Naive thymus-derived CD4-positive, alpha-beta T cell (primary cell): ENCODE results near the gene PARN. TPM values are rescaled to one million over a fixed set of nuclear protein-coding genes. Genes with fewer than 3 reads are reported as not detected.
A peak's percentile ranks its signal among the peaks of the same experiment; 100 is the strongest.

ENCODE experiments used
- ATAC-seq: fragments of 150-1000 bp; cut with Tn5 transposase; 2 replicates; pipeline ENCODE4 v1.10.0; 2021; ENCODE audit warnings: mild to moderate bottlenecking, moderate library complexity
- CTCF ChIA-PET: fragments of 350-600 bp; sonication (Branson Sonifier 250); formaldehyde crosslinking; loops from one replicate; lab custom pipeline; 2021; ENCODE audit warnings: antibody characterized with exemption; lab: Charles Lee
- POLR2A ChIA-PET: fragments of 350-600 bp; sonication (Branson Sonifier 250); formaldehyde crosslinking; loops from one replicate; lab custom pipeline; 2021; ENCODE audit warnings: antibody characterized with exemption, inconsistent platforms; lab: Charles Lee
- DNase-seq, 9 donors: peaks; one replicate each; pipeline versions ENCODE4 v3.0.0 to v3.0.0-alpha.2; 2020 to 2022; ENCODE audit warnings: mixed read lengths in 1 of 9
- H3K27ac ChIP-seq: one replicate; pipeline ENCODE4 v1.7.0; 2013; ENCODE audit warnings: mild to moderate bottlenecking, low read depth, low read length, moderate library complexity
- H3K27me3 ChIP-seq, 2 donors: one replicate each; pipeline ENCODE4 v1.7.0; 2013; ENCODE audit warnings: low read length in 2 of 2, mild to moderate bottlenecking in 2 of 2, moderate library complexity in 2 of 2; ENCODE audit not compliant: control insufficient read depth in 2 of 2, insufficient read depth in 2 of 2
- H3K36me3 ChIP-seq, 3 experiments: 1 replicate in 2 of 3; 2 replicates in 1 of 3; pipeline ENCODE4 v1.7.0; 2013; ENCODE audit warnings: low read length in 3 of 3, mild to moderate bottlenecking in 3 of 3, moderate library complexity in 1 of 3; ENCODE audit not compliant: insufficient read depth in 3 of 3, control insufficient read depth in 2 of 3
- H3K4me1 ChIP-seq, 2 donors: one replicate each; pipeline ENCODE4 v1.7.0; 2013; ENCODE audit warnings: low read length in 2 of 2, mild to moderate bottlenecking in 2 of 2, moderate library complexity in 1 of 2; ENCODE audit not compliant: control insufficient read depth in 2 of 2, insufficient read depth in 2 of 2
- H3K4me3 ChIP-seq: 2 replicates; pipeline ENCODE4 v1.7.0; 2013; ENCODE audit warnings: mild to moderate bottlenecking, low read length
- H3K9me3 ChIP-seq, 3 experiments: 1 replicate in 2 of 3; 2 replicates in 1 of 3; pipeline ENCODE4 v1.7.0; 2013; ENCODE audit warnings: low read length in 3 of 3; ENCODE audit not compliant: control insufficient read depth in 2 of 3
- H3K27ac Mint-ChIP-seq, 9 donors: one replicate each; pipeline ENCODE4 v1.8.0; 2020 to 2022; ENCODE audit warnings: mixed read lengths in 9 of 9, mild to moderate bottlenecking in 8 of 9, moderate library complexity in 5 of 9, inconsistent platforms in 2 of 9
- H3K27me3 Mint-ChIP-seq, 5 donors: one replicate each; pipeline ENCODE4 v1.8.0; 2021 to 2022; ENCODE audit warnings: mixed read lengths in 5 of 5, mild to moderate bottlenecking in 1 of 5
- H3K36me3 Mint-ChIP-seq, 5 donors: one replicate each; pipeline ENCODE4 v1.8.0; 2020 to 2022; ENCODE audit warnings: mixed read lengths in 5 of 5, mild to moderate bottlenecking in 3 of 5, inconsistent platforms in 1 of 5
- H3K4me1 Mint-ChIP-seq, 7 donors: one replicate each; pipeline ENCODE4 v1.8.0; 2020 to 2022; ENCODE audit warnings: mixed read lengths in 7 of 7, mild to moderate bottlenecking in 3 of 7, inconsistent platforms in 1 of 7
- H3K4me3 Mint-ChIP-seq, 10 donors: one replicate each; pipeline ENCODE4 v1.8.0; 2020 to 2022; ENCODE audit warnings: mild to moderate bottlenecking in 10 of 10, mixed read lengths in 10 of 10, moderate library complexity in 6 of 10, inconsistent platforms in 2 of 10
- H3K9me3 Mint-ChIP-seq, 11 donors: one replicate each; pipeline ENCODE4 v1.8.0; 2020 to 2022; ENCODE audit warnings: mixed read lengths in 11 of 11, mild to moderate bottlenecking in 4 of 11, inconsistent platforms in 1 of 11, moderate library complexity in 1 of 11
- intact Hi-C, 2 donors: fragments of 100-400 bp; cut with micrococcal nuclease; formaldehyde crosslinking; loops; one replicate each; pipeline ENCODE4 v1.15.1; 2023
- polyA plus RNA-seq, 2 donors: library from polyadenylated mRNA; unstranded; fragments of 300-500 nt; fragmentation: Illumina TruSeq; gene quantifications; one replicate each; pipeline ENCODE4 v1.2.3, GENCODE V29; 2021
- total RNA-seq, 6 experiments: library from RNA in 5 of 6; stranded (reverse) in 5 of 6; gene quantifications; 1 replicate in 5 of 6; 2 replicates in 1 of 6; pipeline ENCODE4 v1.2.3 and lab custom pipeline; 2021 to 2026

The PARN gene, protein sequence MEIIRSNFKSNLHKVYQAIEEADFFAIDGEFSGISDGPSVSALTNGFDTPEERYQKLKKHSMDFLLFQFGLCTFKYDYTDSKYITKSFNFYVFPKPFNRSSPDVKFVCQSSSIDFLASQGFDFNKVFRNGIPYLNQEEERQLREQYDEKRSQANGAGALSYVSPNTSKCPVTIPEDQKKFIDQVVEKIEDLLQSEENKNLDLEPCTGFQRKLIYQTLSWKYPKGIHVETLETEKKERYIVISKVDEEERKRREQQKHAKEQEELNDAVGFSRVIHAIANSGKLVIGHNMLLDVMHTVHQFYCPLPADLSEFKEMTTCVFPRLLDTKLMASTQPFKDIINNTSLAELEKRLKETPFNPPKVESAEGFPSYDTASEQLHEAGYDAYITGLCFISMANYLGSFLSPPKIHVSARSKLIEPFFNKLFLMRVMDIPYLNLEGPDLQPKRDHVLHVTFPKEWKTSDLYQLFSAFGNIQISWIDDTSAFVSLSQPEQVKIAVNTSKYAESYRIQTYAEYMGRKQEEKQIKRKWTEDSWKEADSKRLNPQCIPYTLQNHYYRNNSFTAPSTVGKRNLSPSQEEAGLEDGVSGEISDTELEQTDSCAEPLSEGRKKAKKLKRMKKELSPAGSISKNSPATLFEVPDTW
- total RNA-seq (10 to 100 TPM; 41.6 to 50.0 (median 46.9) TPM), polyA plus RNA-seq (10 to 100 TPM; 44.7 to 51.4 TPM), total RNA-seq (lab: John Stamatoyannopoulos, UW) (72.3 reads per million, percentile 79 among the genes with 10 or more reads in this experiment)

DNA sequence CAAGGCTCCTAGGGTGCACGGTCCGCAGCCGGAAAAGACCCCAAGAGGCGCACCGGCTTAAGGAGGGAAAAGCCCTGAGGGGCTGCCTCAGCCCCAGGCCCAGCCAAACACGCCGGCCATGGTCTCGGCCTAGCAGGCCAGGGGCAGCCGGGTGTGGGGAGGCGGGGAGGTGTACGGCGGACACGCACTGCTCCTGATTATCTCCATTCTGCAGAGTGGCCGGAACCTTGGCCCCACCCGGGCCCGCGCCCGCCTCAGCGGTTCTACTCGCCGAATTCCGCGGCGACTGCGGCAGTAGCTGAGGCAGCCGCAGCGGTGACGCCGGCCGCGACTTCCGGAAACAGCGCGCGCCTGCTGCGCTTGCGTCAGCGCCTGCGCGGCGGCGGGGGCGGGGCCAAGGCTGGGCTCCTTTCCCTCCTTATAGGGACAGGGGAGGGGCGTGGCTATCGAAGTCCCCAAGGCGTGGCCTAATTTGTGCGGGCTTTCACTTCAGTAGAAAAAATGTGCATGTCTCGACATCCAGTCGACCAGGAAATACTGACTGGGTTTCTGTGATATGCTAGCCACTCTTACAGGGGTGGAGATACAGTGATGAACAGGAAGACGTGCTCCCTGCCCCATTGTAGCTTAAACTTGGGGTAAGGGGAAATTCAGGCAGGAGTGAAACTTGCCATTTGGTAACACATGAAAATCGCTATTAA is at the start of gene PARN:
Gene PARN (minus strand): TSS at position 342 of the 701 bp plus-strand sequence. CDS start 135 bp downstream, at position 207.
- intact Hi-C loops, result loop anchor here (1.0 to 10.0 kb wide), 8 partner anchors 328 to 1335 kb away; partner anchors contain the start of genes ERCC4 (in 2 of the 2), MARF1 (in 2 of the 2), MRTFB (in 1 of the 2) and NTAN1 (in 1 of the 2)
- peaks cover 26 to 68% (median 59%) of the 10 kb centered on the region in 7 donors for H3K4me1 Mint-ChIP-seq
- peak within 1 kb of the TSS; percentile 94 to 99 (median 96) for H3K27ac Mint-ChIP-seq
- POLR2A ChIA-PET, result interaction anchor here (0.6 to 1.6 kb wide), 8 partner anchors 9 to 710 kb away, joined by 3 to 8 read pairs (median 4); partner anchors contain the start of genes ERCC4 and RRN3
- Histone ChIP-seq H3K27me3 (no peaks in the 10 kb centered on the region), H3K9me3 (no peaks in the 10 kb centered on the region), H3K27ac (peak within 1 kb of the TSS; percentile 93), H3K4me1 (peaks cover 38 to 41% of the 10 kb centered on the region in 2 donors), H3K36me3 (peaks cover 4 to 29% (median 4%) of the 10 kb centered on the region in 3 experiments), H3K4me3 (peak within 1 kb of the TSS; percentile 84)
- DNase-seq, result peak; percentile 97 to 99 (median 99)
- H3K27me3 Mint-ChIP-seq, result no peaks in the 10 kb centered on the region
- H3K9me3 Mint-ChIP-seq, result peaks cover 0 to 6% (median 0%) of the 10 kb centered on the region in 11 donors
- H3K36me3 Mint-ChIP-seq, result peaks cover 0 to 21% (median 8%) of the 10 kb centered on the region in 5 donors
- ATAC-seq, result peak; percentile 84
- CTCF ChIA-PET, result no interaction called here
- H3K4me3 Mint-ChIP-seq, result peak within 1 kb of the TSS; percentile 82 to 98 (median 92)

DNA sequence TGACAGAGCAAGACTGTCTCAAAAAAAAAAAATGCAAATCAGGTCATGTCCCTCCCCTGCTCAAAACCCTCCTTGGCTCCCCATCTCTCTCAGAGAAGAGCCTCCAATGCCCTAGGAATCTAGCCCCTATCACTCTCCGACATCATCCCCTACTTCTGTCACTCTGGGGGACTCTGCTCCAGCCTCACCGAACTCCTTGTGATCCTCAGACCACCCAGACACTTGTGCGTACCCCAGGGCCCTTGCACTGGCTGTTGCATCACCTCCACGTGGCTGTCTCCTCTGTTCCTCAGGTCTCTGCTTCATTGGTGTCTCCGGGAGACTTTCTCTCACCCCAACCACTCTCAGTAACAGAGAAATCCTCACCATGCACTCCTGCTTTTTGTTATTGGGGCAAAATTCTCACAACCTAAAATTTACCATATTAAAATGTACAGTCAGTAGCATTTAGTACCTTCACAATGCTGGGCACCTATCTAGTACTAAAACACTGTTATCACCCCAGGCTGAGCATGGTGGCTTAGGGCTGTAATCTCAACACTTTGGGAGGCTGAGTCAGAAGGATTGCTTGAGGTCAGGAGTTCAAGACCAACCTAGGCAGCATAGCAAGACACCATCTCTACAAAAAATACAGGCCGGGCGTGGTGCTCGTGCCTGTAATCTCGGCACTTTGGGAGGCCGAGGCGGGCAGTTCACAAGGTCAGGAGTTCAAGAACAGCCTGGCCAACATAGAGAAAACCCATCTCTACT is 48.9 kb upstream of the PARN start:
- ATAC-seq (no peak), DNase-seq (no peak)
- Mint-ChIP-seq H3K4me1 (peaks cover 0 to 5% (median 3%) of the 10 kb centered on the region in 7 donors), H3K4me3 (no peak overlapping the region), H3K9me3 (peaks cover 0 to 2% (median 0%) of the 10 kb centered on the region in 11 donors), H3K27ac (peak overlapping the region in 1 of 9 donors; percentile 31), H3K27me3 (peaks cover 0 to 4% (median 0%) of the 10 kb centered on the region in 5 donors), H3K36me3 (no peaks in the 10 kb centered on the region)
- Histone ChIP-seq H3K36me3 (no peaks in the 10 kb centered on the region), H3K4me1 (no peaks in the 10 kb centered on the region), H3K27ac (no peak overlapping the region), H3K9me3 (no peaks in the 10 kb centered on the region), H3K27me3 (no peaks in the 10 kb centered on the region), H3K4me3 (no peak overlapping the region)
- POLR2A ChIA-PET, result no interaction called here
- intact Hi-C loops, result no loop called here
- CTCF ChIA-PET, result no interaction called here

DNA sequence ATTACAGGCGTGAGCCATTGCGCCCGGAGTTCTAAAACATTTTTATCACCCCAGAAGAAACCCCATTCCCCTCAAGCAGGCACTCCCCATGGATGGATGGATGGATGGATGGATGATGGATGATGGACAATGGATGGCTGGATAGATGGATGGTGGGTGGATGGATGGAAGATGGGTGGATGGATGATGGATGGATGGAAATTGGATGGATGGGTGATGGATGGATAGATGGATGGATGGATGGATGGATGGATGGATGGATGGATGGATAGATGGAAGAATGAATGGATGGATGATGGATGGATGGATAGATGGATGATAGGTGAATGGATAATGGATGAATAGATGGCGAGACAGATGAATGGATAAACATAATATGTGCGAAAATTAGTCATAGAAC is 47.6 kb upstream of the PARN start:
- no peaks in the 10 kb centered on the region for H3K4me1 ChIP-seq
- intact Hi-C loops, result no loop called here
- ATAC-seq (no peak), DNase-seq (no peak)
- H3K27me3 ChIP-seq, result no peaks in the 10 kb centered on the region
- Mint-ChIP-seq H3K27me3 (peaks cover 0 to 4% (median 0%) of the 10 kb centered on the region in 5 donors), H3K27ac (no peak overlapping the region), H3K9me3 (peaks cover 0 to 2% (median 0%) of the 10 kb centered on the region in 11 donors), H3K4me3 (no peak overlapping the region), H3K4me1 (peaks cover 1 to 10% (median 9%) of the 10 kb centered on the region in 7 donors), H3K36me3 (peaks cover 0 to under 1% (median 0%) of the 10 kb centered on the region in 5 donors)
- POLR2A ChIA-PET, result no interaction called here
- no peak overlapping the region for H3K4me3 ChIP-seq
- CTCF ChIA-PET, result no interaction called here
- no peaks in the 10 kb centered on the region for H3K36me3 ChIP-seq
- H3K9me3 ChIP-seq, result no peaks in the 10 kb centered on the region
- H3K27ac ChIP-seq, result no peak overlapping the region

DNA sequence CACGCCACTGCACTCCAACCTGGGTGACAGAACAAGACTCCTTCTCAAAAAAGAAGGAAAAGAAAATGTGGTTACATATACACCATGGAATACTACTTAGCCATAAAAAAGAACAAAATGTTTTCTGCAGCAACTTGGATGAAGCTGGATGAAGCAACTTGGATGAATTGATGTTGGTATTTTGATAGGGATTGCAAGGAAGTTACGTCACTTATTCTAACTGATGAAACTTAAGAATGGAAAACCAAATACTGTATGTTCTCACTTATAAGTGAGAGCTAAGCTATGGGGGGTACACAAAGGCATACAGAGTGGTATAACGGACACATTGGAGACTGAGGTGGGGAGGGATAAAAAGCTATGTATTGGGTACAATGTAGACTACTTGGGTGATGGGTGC is 46.6 kb upstream of the PARN start:
- Mint-ChIP-seq H3K9me3 (peaks cover 0 to 5% (median 0%) of the 10 kb centered on the region in 11 donors), H3K4me1 (peaks cover 4 to 17% (median 14%) of the 10 kb centered on the region in 7 donors), H3K27ac (no peak overlapping the region), H3K36me3 (peaks cover 0 to 4% (median 0%) of the 10 kb centered on the region in 5 donors), H3K4me3 (no peak overlapping the region), H3K27me3 (peaks cover 0 to 4% (median 0%) of the 10 kb centered on the region in 5 donors)
- no peaks in the 10 kb centered on the region for H3K4me1 ChIP-seq
- no peaks in the 10 kb centered on the region for H3K36me3 ChIP-seq
- H3K27me3 ChIP-seq, result no peaks in the 10 kb centered on the region
- ChIA-PET POLR2A (interaction anchor here (0.6 kb wide), 1 partner anchor 39 kb away, joined by 3 read pairs; no protein-coding TSS in a partner anchor), CTCF (no interaction called here)
- H3K4me3 ChIP-seq, result no peak overlapping the region
- DNase-seq (no peak), ATAC-seq (no peak)
- H3K27ac ChIP-seq, result no peak overlapping the region
- H3K9me3 ChIP-seq, result no peaks in the 10 kb centered on the region
- intact Hi-C loops, result no loop called here

DNA sequence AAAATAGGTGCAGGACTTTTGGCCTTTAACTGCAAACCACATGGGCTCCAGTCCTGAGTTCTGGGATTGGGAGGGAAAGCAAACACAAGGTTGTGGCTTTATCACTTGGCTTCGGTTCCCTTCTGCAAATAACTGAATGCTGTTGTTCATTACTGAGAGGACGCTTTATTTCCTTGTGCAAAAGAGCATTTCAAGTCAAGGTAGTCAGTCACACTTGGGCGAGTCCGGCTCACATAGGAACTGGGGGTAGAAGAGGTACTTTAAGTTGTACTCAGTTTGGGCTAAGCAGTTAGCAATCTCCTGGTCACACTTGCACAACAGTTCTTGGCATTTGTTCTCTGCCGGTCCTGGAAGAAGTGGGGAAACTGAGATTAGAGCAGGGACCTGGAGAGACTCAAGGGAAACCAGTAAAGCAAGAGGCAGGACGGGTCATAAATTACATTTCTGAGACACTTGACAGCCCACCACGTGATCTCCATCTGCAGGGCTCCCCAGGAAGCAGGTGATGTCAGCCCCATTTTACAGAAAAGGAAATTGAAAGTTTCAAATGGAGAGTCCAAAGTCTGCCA is 42.4 kb upstream of the PARN start:
- Mint-ChIP-seq H3K4me3 (peak overlapping the region in 1 of 10 donors; percentile 10), H3K27ac (peak overlapping the region in 7 of 9 donors; percentile 1 to 60 (median 18)), H3K27me3 (no peaks in the 10 kb centered on the region), H3K36me3 (peaks cover 0 to 20% (median 4%) of the 10 kb centered on the region in 5 donors), H3K4me1 (peaks cover 4 to 17% (median 14%) of the 10 kb centered on the region in 7 donors), H3K9me3 (peaks cover 0 to 5% (median 0%) of the 10 kb centered on the region in 11 donors)
- H3K36me3 ChIP-seq, result peaks cover 0 to 19% (median 0%) of the 10 kb centered on the region in 3 experiments
- no peak for ATAC-seq
- intact Hi-C loops, result no loop called here
- H3K4me3 ChIP-seq, result no peak overlapping the region
- ChIA-PET POLR2A (no interaction called here), CTCF (no interaction called here)
- no peak overlapping the region for H3K27ac ChIP-seq
- no peaks in the 10 kb centered on the region for H3K27me3 ChIP-seq
- no peaks in the 10 kb centered on the region for H3K4me1 ChIP-seq
- H3K9me3 ChIP-seq, result no peaks in the 10 kb centered on the region
- no peak for DNase-seq
